GM20431 (cell line): ENCODE measurements around the gene RALGPS1.

Experiments
- in situ Hi-C: fragments of 300-500 bp; cut with MseI, MboI; formaldehyde crosslinking; loops from one replicate; pipeline ENCODE4 v1.15.0; 2020; ENCODE audit warnings: low sequenced_read_pairs; ENCODE audit not compliant: unreplicated experiment

The RALGPS1 gene

DNA sequence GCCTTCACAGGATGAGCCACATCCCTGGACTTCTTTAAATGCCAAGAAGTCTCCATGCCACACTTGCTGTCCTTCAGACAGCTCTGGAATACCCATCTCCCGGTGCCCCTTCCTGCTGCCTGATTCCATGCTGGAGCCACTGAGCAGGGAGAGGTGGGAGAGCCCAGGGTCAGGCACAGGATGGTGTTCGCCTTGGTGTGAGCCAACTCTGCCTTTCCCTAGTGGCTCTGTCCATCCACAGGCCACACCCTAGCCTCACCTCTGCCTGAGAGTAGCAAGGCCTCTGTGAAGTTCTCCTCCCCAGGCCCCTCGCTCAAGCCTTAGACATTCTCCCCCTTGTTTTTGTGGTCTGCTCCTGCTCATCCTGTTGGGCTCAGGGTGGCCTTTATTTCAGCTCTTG is 262.0 kb downstream of the RALGPS1 start:
- in situ Hi-C loops: no loop called here

DNA sequence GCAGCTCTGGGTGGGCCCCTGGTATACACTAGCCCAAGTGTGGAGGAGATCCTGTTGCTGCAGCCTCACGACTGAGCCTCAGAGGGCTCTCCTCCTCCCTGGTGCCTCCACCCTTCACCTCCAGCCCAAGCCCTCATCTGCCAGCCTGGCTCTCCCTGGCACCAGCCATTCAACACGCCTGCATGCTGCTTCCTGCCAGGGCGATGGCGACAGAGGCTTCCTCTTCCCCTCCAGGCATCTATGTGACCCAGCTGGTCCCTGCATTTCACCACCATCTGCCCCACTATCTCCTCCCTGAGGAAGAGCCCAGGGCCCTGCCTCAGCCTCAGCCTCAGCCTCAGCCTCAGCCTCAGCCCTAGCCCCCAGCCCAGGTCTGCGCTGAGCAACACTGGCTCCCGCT is 262.6 kb downstream of the RALGPS1 start:
- in situ Hi-C loops: no loop called here

DNA sequence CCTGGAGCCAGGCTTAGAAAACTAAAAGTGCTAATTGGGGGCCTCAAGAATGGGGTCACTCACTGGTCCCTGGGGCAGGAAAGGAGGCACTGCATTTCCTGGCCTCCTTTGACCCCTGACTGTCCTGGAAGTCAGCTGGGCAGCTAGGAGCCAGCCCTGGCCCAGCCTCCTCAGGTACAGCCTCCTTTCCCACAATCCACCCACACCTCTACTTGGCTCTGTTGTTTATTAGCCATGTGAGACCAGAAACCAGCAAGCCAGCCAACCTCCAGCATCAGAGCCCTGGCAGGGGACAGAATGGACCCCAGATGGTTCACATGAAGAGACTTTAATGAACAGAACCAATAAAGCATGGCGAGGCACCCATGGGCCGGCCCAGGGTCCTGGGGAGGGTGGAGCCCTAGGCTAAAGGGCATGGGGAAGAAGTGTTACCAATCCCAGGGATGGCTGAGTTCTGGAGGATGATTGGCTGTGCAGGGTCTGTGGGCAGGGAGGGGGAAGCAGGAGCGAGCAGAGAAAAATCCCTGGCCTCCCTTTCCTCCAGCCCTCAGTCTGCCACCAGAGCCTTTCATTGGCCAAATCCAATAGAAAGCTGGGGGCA is 263.2 kb downstream of the RALGPS1 start:
- in situ Hi-C loops: no loop called here

DNA sequence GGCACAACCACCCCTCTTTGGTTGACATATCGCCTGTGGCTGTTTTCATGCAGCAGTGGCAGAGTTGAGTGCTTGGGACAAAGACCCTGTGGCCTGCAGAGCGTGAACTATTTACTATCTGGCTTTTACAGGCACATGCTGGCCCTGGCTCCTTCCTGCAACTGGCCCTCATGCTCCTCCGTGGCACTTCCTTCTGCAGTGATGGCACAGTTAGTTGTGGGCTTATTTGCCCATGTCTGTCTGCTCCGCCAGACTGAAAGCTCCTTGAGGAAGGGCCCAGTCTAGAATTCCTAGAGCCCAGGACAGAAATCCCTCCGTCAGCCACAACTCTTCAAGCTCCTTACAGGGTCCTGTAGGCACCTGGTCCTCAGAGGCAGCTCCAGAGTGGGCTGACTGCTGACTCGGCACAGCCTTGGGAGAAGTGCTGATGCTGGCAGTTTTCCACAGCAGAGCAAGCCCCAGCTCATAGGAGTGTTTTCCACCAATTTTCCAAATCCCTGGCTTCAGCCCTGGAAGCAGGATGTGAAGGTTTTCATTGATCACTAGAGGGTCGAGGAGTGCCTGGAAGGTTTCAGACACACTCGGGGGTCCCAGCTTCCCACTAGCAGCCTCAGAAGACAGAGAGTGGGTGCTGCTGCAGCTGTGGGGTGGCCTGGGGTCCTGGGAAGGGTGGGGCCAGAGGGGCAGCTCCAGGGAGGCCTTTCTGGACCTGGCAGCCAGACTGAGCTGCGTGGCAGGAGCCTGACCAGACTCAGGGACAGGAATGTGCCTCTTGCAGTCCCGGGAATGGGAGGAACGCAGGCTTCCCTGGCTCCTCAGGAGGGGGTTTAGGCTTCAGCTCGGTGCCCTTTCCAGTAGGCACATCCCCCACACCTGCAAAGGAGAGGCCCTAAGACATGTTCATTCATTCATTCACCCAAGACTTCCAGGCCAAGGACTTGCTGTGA is 264.4 kb downstream of the RALGPS1 start:
- in situ Hi-C loops: no loop called here

GRCh38 chr9:127179633-127180441 is 265.3 kb downstream of the RALGPS1 start:
- in situ Hi-C loops: no loop called here

- in situ Hi-C loops: no loop called here
These were observed 266.1 kb downstream of the RALGPS1 start for GRCh38 chr9:127180457-127181314.

- in situ Hi-C loops: no loop called here
These were observed 266.7 kb downstream of the RALGPS1 start for GRCh38 chr9:127181315-127181580.

DNA sequence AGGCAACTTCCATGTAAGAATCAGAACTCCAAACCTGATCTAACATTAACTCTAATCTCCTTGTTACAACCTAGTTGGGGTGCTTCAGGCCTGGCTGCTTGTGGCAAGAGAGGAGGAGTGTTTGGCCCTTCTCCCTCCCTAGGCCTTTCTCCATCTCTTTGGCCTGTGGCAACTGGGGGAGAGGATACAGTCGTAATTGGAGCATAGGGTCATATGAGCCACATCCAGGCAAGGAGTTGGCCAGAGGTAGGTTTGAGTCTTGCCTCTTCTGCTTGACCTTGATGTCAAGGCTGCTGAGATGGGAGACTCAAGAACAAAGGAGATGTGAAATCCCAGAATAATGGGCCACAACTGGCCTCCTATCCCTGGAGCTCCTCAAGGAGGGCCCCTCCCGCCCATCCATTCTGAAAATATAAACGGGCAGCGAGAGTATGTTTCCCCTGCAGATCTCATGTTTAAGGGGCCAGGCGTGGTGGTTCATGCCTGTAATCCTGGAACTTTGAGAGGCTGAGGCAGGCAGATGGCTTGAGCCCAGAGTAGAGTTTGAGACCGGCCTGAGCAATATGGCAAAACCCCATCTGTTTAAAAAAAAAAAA is 267.1 kb downstream of the RALGPS1 start:
- in situ Hi-C loops: no loop called here

DNA sequence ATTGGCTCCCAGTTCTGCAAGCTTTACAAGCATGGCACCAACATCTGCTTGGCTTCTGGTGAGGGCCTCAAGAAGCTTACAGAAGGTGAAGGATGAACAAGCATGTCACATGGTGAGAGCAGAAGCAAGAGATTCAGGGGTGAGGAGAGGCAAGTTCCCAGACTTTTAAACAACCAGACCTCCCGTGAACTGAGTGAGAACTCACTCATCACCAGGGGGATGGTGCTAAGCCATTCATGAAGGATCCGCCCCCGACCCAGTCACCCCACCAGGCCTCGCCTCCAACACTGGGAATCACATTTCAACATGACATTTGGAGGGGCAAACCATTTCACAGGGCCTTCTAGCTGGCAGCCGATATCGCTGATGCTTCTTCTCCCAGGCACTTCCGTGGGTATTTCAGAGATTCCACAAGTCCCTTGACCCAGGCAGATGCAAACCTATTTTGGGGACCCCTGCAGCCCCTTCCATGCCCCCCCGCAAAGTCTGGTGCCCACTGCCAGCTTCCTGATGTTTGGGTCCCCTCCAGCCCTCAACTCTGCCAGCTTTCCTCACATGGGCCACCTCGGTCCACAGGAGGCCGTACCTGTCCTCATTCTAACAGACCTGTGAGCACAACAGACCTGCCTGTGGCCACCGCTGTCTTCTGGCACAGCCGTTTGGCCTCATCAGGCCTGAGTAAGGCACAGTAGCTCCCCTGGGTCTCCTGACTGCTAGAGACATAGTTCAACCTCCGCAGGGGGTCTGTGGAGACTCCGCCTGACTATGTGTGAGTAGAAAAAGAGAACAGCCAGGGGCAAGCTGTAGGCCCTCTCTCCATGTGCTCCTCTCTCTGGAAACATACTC is 268.5 kb downstream of the RALGPS1 start:
- in situ Hi-C loops: no loop called here

DNA sequence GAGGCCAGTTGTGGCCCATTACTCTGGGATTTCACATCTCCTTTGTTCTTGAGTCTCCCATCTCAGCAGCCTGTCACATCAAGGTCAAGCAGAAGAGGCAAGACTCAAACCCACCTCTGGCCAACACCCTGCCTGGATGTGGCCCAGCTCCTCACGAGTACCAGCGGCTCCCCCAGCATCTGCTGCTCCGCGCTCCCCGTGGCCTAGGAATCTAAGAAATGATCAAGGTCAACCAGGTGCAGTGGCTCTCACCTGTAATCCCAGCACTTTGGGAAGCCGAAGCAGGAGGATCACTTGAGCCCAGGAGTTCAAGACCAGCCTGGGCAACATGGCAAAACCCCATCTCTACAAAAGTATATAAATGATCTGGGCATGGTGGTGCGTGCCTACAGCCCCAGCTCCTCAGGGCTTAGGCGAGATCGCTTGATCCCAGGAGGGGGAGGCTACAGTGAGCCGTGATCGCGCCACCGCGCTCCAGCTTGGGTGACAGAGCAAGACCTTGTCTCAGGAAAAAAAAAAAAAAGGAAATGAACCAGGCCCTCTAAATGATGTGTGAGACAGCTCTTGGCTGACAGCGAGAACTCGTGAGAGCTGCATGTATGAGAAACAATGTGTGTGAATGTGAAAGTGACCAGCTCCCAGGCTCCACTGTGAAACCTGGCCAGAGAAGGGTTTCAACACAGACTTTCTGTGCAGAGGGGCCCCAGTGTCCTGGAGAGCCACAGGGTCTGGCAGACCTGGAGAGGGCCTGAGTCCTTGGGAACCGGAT is 269.4 kb downstream of the RALGPS1 start:
- in situ Hi-C loops: no loop called here

DNA sequence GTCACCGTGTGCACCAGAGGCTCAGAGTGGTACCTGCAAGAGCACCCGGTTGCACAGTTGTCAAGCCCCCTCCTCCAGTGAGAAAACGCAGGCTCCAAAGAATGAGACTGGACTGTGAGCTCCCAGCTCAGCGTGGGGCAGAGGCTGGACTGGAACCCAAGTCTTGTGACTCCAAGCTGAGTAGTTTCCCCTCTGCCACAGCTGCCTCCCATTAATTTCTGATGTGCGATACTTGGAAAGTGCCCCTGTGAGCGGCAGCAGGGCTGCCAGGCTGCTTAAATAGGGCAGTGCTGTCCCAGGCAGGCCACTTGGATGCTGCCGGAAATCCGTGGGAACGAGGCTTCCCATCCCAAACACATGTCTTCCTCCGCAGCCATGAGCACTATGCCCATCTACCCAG is 270.1 kb downstream of the RALGPS1 start:
- in situ Hi-C loops: no loop called here

GRCh38 chr9:127185181-127185580 is 270.6 kb downstream of the RALGPS1 start:
- in situ Hi-C loops: no loop called here

GRCh38 chr9:127185931-127186781 is 271.6 kb downstream of the RALGPS1 start:
- in situ Hi-C loops: no loop called here

- in situ Hi-C loops: no loop called here
These were observed 272.2 kb downstream of the RALGPS1 start for GRCh38 chr9:127186806-127187205.

- in situ Hi-C loops: no loop called here
These were observed 272.8 kb downstream of the RALGPS1 start for GRCh38 chr9:127187231-127187956.

DNA sequence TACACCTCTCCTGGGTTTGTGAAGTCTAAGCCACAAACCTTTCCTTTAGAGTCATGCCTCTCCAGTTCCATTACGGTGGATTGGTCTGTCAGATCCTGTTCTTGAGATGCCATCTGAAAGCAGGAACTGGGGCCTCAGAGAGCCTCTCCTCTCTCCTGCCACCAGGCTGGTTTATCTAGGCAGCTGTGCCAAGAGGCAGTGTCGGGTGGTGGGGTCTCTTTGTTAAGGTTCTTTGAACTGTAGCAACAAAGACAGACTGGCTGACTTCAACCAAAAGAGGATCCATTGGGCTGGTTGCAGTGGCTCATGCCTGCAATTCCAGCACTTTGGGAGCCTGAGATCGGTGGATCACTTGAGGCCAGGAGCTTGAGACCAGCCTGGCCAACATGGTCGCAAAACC is 273.8 kb downstream of the RALGPS1 start:
- in situ Hi-C loops: no loop called here

- in situ Hi-C loops: no loop called here
These were observed 275.0 kb downstream of the RALGPS1 start for GRCh38 chr9:127189628-127190027.
